PC-9 (cell line): ENCODE measurements around the gene XPNPEP1. TPM values are rescaled to one million over a fixed set of nuclear protein-coding genes. Genes with fewer than 3 reads are reported as not detected.

Experiments
- BruUV-seq: library from RNA; stranded (reverse); fragments of 400-500 nt; replicated peaks from 2 replicates; lab custom pipeline; 2021; lab: Mats Ljungman, UMichigan
- CTCF ChIA-PET: fragments of 300-600 bp; sonication (Branson Sonifier 250); formaldehyde crosslinking; loops from one replicate; lab custom pipeline; 2022; ENCODE audit warnings: antibody characterized with exemption; lab: Charles Lee
- POLR2A ChIA-PET: fragments of 300-600 bp; sonication (Branson Sonifier 250); formaldehyde crosslinking; loops from one replicate; lab custom pipeline; 2022; ENCODE audit warnings: antibody characterized with exemption; ENCODE audit not compliant: unreplicated experiment; lab: Charles Lee
- DNase-seq, 2 experiments: peaks; one replicate each; pipeline versions ENCODE4 v3.0.0 to v3.0.0-alpha.2; 2015 to 2022; ENCODE audit warnings: mixed read lengths in 1 of 2
- H2AFZ ChIP-seq: fragments of 200-600 bp; sonication (generic); 2 replicates; pipeline ENCODE4 v1.8.1; 2017; ENCODE audit warnings: antibody characterized with exemption
- H3F3A ChIP-seq: fragments of 200-600 bp; sonication (generic); 2 replicates; pipeline ENCODE4 v1.8.1; 2017; ENCODE audit warnings: antibody characterized with exemption, mild to moderate bottlenecking, low read depth; ENCODE audit not compliant: insufficient read depth
- H3K27ac ChIP-seq: fragments of 200-600 bp; sonication (generic); 2 replicates; pipeline ENCODE4 v1.6.1; 2016; ENCODE audit warnings: mixed run types
- H3K27me3 ChIP-seq: fragments of 200-600 bp; sonication (generic); 2 replicates; pipeline ENCODE4 v1.6.1; 2016; ENCODE audit warnings: low read depth, mixed run types; ENCODE audit not compliant: insufficient read depth
- H3K36me3 ChIP-seq: fragments of 200-600 bp; sonication (generic); 2 replicates; pipeline ENCODE4 v1.6.1; 2016; ENCODE audit warnings: low read depth, mixed run types
- H3K4me1 ChIP-seq: fragments of 200-600 bp; sonication (generic); replicated peaks from 2 replicates; pipeline ENCODE4 v1.6.1; 2016; ENCODE audit warnings: mixed run types; ENCODE audit not compliant: insufficient read depth
- H3K4me2 ChIP-seq: fragments of 200-600 bp; sonication (generic); 2 replicates; pipeline ENCODE4 v1.6.1; 2017; ENCODE audit warnings: mixed run types
- H3K4me3 ChIP-seq: fragments of 200-600 bp; sonication (generic); 2 replicates; pipeline ENCODE4 v1.6.1; 2016; ENCODE audit warnings: mixed run types
- H3K79me2 ChIP-seq: fragments of 200-600 bp; sonication (generic); 2 replicates; pipeline ENCODE4 v1.6.1; 2017; ENCODE audit warnings: low read depth, mixed run types
- H3K9me2 ChIP-seq: fragments of 200-600 bp; sonication (generic); 2 replicates; pipeline ENCODE4 v1.8.1; 2017; ENCODE audit warnings: mild to moderate bottlenecking; ENCODE audit not compliant: insufficient read depth
- H3K9me3 ChIP-seq: fragments of 200-600 bp; sonication (generic); 2 replicates; pipeline ENCODE4 v1.8.1; 2016; ENCODE audit warnings: low read depth; ENCODE audit not compliant: insufficient read depth
- H4K20me1 ChIP-seq: fragments of 200-600 bp; sonication (generic); 2 replicates; pipeline ENCODE4 v1.8.1; 2017; ENCODE audit not compliant: insufficient read depth
- CTCF ChIP-seq: fragments of 200-600 bp; sonication (generic); conservative IDR thresholded peaks from 2 replicates; pipeline ENCODE4 v1.6.1; 2017; ENCODE audit warnings: mixed run types, antibody characterized with exemption, mild to moderate bottlenecking, moderate library complexity
- EZH2 ChIP-seq: fragments of 200-600 bp; sonication (generic); IDR thresholded peaks from 2 replicates; pipeline ENCODE4 v1.8.0; 2017; ENCODE audit warnings: antibody characterized with exemption, low read depth
- intact Hi-C: fragments of 100-400 bp; cut with micrococcal nuclease; formaldehyde crosslinking; loops from one replicate; pipeline ENCODE4 v1.10.0; 2022; ENCODE audit not compliant: unreplicated experiment
- total RNA-seq: library from RNA; stranded (reverse); gene quantifications from 2 replicates; pipeline ENCODE4 v1.2.3, GENCODE V29; 2021

XPNPEP1 gene
- total RNA-seq, 1 experiment from 2014 or later, result 24.6 TPM

- H3F3A ChIP-seq, result no peaks in the 10 kb centered on the region
- H3K9me2 ChIP-seq, result no peaks in the 10 kb centered on the region
- POLR2A ChIA-PET, result no interaction called here
- H3K4me2 ChIP-seq, result no peak overlapping the region
- no peaks in the 10 kb centered on the region for H4K20me1 ChIP-seq
- CTCF ChIA-PET, result no interaction called here
- TF ChIP-seq CTCF, result no peak
- TF ChIP-seq EZH2, result no peak
- H3K4me3 ChIP-seq, result no peak overlapping the region
- DNase-seq, result no peak
- no peaks in the 10 kb centered on the region for H3K27me3 ChIP-seq
- no peak overlapping the region for H3K27ac ChIP-seq
- H2AFZ ChIP-seq, result no peak overlapping the region
- H3K4me1 ChIP-seq, result peaks cover 11% of the 10 kb centered on the region
- intact Hi-C loops, result no loop called here
- H3K79me2 ChIP-seq, result no peaks in the 10 kb centered on the region
- BruUV-seq, result no TSS peak
- H3K9me3 ChIP-seq, result no peaks in the 10 kb centered on the region
- no peaks in the 10 kb centered on the region for H3K36me3 ChIP-seq
These were observed 46.5 kb upstream of the XPNPEP1 start for GRCh38 chr10:109969760-109970346.

GRCh38 chr10:109968953-109969759, 45.8 kb upstream of the XPNPEP1 start:
- intact Hi-C loops, result no loop called here
- BruUV-seq, result no TSS peak
- POLR2A ChIA-PET, result no interaction called here

GRCh38 chr10:109967739-109968088, 44.4 kb upstream of the XPNPEP1 start:
- no peaks in the 10 kb centered on the region for H3K79me2 ChIP-seq
- no peaks in the 10 kb centered on the region for H3K27me3 ChIP-seq
- peaks cover 11% of the 10 kb centered on the region for H3K4me1 ChIP-seq
- no peak overlapping the region for H2AFZ ChIP-seq
- ChIA-PET CTCF (no interaction called here), POLR2A (no interaction called here)
- H3K9me2 ChIP-seq, result no peaks in the 10 kb centered on the region
- intact Hi-C loops, result no loop called here
- DNase-seq, result no peak
- no peak overlapping the region for H3K27ac ChIP-seq
- H4K20me1 ChIP-seq, result no peaks in the 10 kb centered on the region
- H3K9me3 ChIP-seq, result no peaks in the 10 kb centered on the region
- H3K4me3 ChIP-seq, result no peak overlapping the region
- no peak overlapping the region for H3K4me2 ChIP-seq
- no TSS peak for BruUV-seq
- H3F3A ChIP-seq, result no peaks in the 10 kb centered on the region
- H3K36me3 ChIP-seq, result no peaks in the 10 kb centered on the region
- no peak for TF ChIP-seq EZH2
- TF ChIP-seq CTCF, result no peak

More at GRCh38 chr10:109968953-109969759, 45.8 kb upstream of the XPNPEP1 start:
- Histone ChIP-seq H3K27me3 (no peaks in the 10 kb centered on the region), H3K9me3 (no peaks in the 10 kb centered on the region), H3K4me2 (no peak overlapping the region), H3K79me2 (no peaks in the 10 kb centered on the region), H3K4me3 (no peak overlapping the region), H3K4me1 (peaks cover 11% of the 10 kb centered on the region), H4K20me1 (no peaks in the 10 kb centered on the region), H3K9me2 (no peaks in the 10 kb centered on the region), H3K27ac (no peak overlapping the region), H2AFZ (no peak overlapping the region), H3F3A (no peaks in the 10 kb centered on the region), H3K36me3 (no peaks in the 10 kb centered on the region)
- TF ChIP-seq CTCF, result no peak
- TF ChIP-seq EZH2, result no peak
- no peak for DNase-seq
- CTCF ChIA-PET, result no interaction called here
